MM.1S (cell line): Measurements from ENCODE around the gene PTPN2.

Source experiments
- DNase-seq: peaks from one replicate; pipeline ENCODE4 v3.0.0-alpha.2; 2015
- H2AFZ ChIP-seq: fragments of 300-600 bp; sonication (generic); 2 replicates; pipeline ENCODE4 v1.6.0; 2016; ENCODE audit warnings: antibody characterized with exemption, low read length
- H3F3A ChIP-seq: fragments of 300-600 bp; sonication (generic); 2 replicates; pipeline ENCODE4 v1.6.1; 2016; ENCODE audit warnings: mild to moderate bottlenecking, antibody characterized with exemption, low read length, moderate library complexity, mixed read lengths; ENCODE audit not compliant: insufficient read depth
- H3K27ac ChIP-seq: fragments of 300-600 bp; sonication (generic); 2 replicates; pipeline ENCODE4 v1.5.1; 2016; ENCODE audit warnings: mild to moderate bottlenecking, low read length
- H3K27me3 ChIP-seq: fragments of 300-600 bp; sonication (generic); replicated peaks from 2 replicates; pipeline ENCODE4 v1.6.0; 2016; ENCODE audit warnings: low read length; ENCODE audit not compliant: insufficient read depth
- H3K36me3 ChIP-seq: fragments of 300-600 bp; sonication (generic); replicated peaks from 2 replicates; pipeline ENCODE4 v1.6.1; 2016; ENCODE audit warnings: mild to moderate bottlenecking, low read length, mixed read lengths; ENCODE audit not compliant: insufficient read depth
- H3K4me1 ChIP-seq: fragments of 300-600 bp; sonication (generic); 2 replicates; pipeline ENCODE4 v1.6.1; 2016; ENCODE audit warnings: low read length, mixed read lengths
- H3K4me2 ChIP-seq: fragments of 300-600 bp; sonication (generic); 2 replicates; pipeline ENCODE4 v1.6.0; 2016; ENCODE audit warnings: low read depth, low read length
- H3K4me3 ChIP-seq: fragments of 300-600 bp; sonication (generic); 2 replicates; pipeline ENCODE4 v1.5.1; 2016; ENCODE audit warnings: low read length, mixed read lengths
- H3K79me2 ChIP-seq: fragments of 300-600 bp; sonication (generic); 2 replicates; pipeline ENCODE4 v1.6.1; 2016; ENCODE audit warnings: mixed run types, low read length, mixed read lengths
- H3K9ac ChIP-seq: fragments of 300-600 bp; sonication (generic); 2 replicates; pipeline ENCODE4 v1.6.1; 2016; ENCODE audit warnings: low read length, mixed read lengths
- H3K9me2 ChIP-seq: fragments of 300-600 bp; sonication (generic); replicated peaks from 2 replicates; pipeline ENCODE4 v1.6.1; 2016; ENCODE audit warnings: mild to moderate bottlenecking, low read length, mixed read lengths; ENCODE audit not compliant: insufficient read depth
- H3K9me3 ChIP-seq: fragments of 300-600 bp; sonication (generic); replicated peaks from 2 replicates; pipeline ENCODE4 v1.6.1; 2016; ENCODE audit warnings: mild to moderate bottlenecking, low read length, mixed read lengths; ENCODE audit not compliant: insufficient read depth
- H4K20me1 ChIP-seq: fragments of 300-600 bp; sonication (generic); 2 replicates; pipeline ENCODE4 v1.6.1; 2016; ENCODE audit warnings: mild to moderate bottlenecking, low read length, moderate library complexity, mixed read lengths; ENCODE audit not compliant: insufficient read depth
- CTCF ChIP-seq: fragments of 300-600 bp; sonication (generic); IDR thresholded peaks from 2 replicates; pipeline ENCODE4 v1.5.1; 2016; ENCODE audit warnings: antibody characterized with exemption, low read length, mixed read lengths
- EZH2 ChIP-seq: fragments of 300-600 bp; sonication (generic); optimal IDR thresholded peaks from 2 replicates; pipeline ENCODE3; 2017; ENCODE audit warnings: low read depth, mild to moderate bottlenecking, antibody characterized with exemption, low read length, mixed read lengths
- EZH2phosphoT487 ChIP-seq: fragments of 300-600 bp; sonication (generic); IDR thresholded peaks from 2 replicates; pipeline ENCODE4 v1.6.1; 2018; ENCODE audit warnings: antibody characterized with exemption, low read length

PTPN2 gene

GRCh38 chr18:12747530-12748315 is 136.3 kb downstream of the PTPN2 start:
- H3F3A ChIP-seq: peaks cover 12% of the 10 kb centered on the region
- no peak overlapping the region for H2AFZ ChIP-seq
- no peaks in the 10 kb centered on the region for H3K36me3 ChIP-seq
- H3K9ac ChIP-seq: no peak overlapping the region
- H3K4me1 ChIP-seq: peaks cover 15% of the 10 kb centered on the region
- no peak for TF ChIP-seq EZH2phosphoT487
- no peak for TF ChIP-seq CTCF
- TF ChIP-seq EZH2: no peak
- H3K4me3 ChIP-seq: no peak overlapping the region
- H3K9me2 ChIP-seq: no peaks in the 10 kb centered on the region
- H4K20me1 ChIP-seq: no peaks in the 10 kb centered on the region
- no peak overlapping the region for H3K27ac ChIP-seq
- H3K4me2 ChIP-seq: no peak overlapping the region
- no peak for DNase-seq
- no peaks in the 10 kb centered on the region for H3K79me2 ChIP-seq
- no peaks in the 10 kb centered on the region for H3K9me3 ChIP-seq
- H3K27me3 ChIP-seq: no peaks in the 10 kb centered on the region

GRCh38 chr18:12745095-12745795 is 138.8 kb downstream of the PTPN2 start:
- Histone ChIP-seq H3K27me3 (no peaks in the 10 kb centered on the region), H3K79me2 (no peaks in the 10 kb centered on the region), H3K9me2 (no peaks in the 10 kb centered on the region), H3K27ac (no peak overlapping the region), H3K4me2 (no peak overlapping the region), H3K9me3 (no peaks in the 10 kb centered on the region), H3K36me3 (no peaks in the 10 kb centered on the region), H3K4me1 (peaks cover 6% of the 10 kb centered on the region), H3F3A (peaks cover 5% of the 10 kb centered on the region), H4K20me1 (no peaks in the 10 kb centered on the region), H2AFZ (no peak overlapping the region), H3K4me3 (no peak overlapping the region), H3K9ac (no peak overlapping the region)
- TF ChIP-seq EZH2phosphoT487 (no peak), CTCF (no peak), EZH2 (no peak)
- no peak for DNase-seq

- no peaks in the 10 kb centered on the region for H3K9me3 ChIP-seq
- no peaks in the 10 kb centered on the region for H3K36me3 ChIP-seq
- no peak for TF ChIP-seq EZH2phosphoT487
- TF ChIP-seq EZH2: no peak
- peak; percentile 65 for TF ChIP-seq CTCF
- H3K79me2 ChIP-seq: no peaks in the 10 kb centered on the region
- H3K4me3 ChIP-seq: no peak overlapping the region
- H3K27ac ChIP-seq: no peak overlapping the region
- H2AFZ ChIP-seq: no peak overlapping the region
- H3K9ac ChIP-seq: no peak overlapping the region
- peak; percentile 66 for DNase-seq
- H3K4me1 ChIP-seq: no peaks in the 10 kb centered on the region
- no peaks in the 10 kb centered on the region for H3K27me3 ChIP-seq
- no peaks in the 10 kb centered on the region for H3F3A ChIP-seq
- H3K9me2 ChIP-seq: no peaks in the 10 kb centered on the region
- H4K20me1 ChIP-seq: no peaks in the 10 kb centered on the region
- H3K4me2 ChIP-seq: no peak overlapping the region
Observed at GRCh38 chr18:12744103-12744502, 139.9 kb downstream of the PTPN2 start.
